ENCODE results near the gene MED25. TPM values are rescaled to one million over a fixed set of nuclear protein-coding genes. Genes with fewer than 3 reads are reported as not detected.

Gene MED25
- total RNA-seq, 1 experiment from 2014 or later, result 81.2 TPM

DNA sequence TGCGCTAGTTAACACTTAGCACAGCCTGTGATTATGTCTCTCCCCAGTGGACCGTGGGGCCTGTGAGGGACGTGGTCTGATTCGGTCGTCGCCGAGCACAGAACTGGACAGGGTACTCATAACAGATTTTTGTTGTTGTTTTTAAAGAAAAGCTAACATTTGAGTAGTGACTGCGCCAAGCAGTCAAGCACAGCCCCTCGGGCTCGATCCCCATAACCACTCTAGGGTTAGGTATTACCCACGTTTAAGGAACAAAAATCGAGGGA lies 32.1 kb downstream of the MED25 start:
- Mint-ChIP-seq H3K9me3 (peaks cover 10% of the 10 kb centered on the region), H3K4me1 (peaks cover 22% of the 10 kb centered on the region), H3K36me3 (peaks cover 21% of the 10 kb centered on the region), H3K27me3 (ENCODE audit: low read depth) (peaks cover 3% of the 10 kb centered on the region; the same call in 1 of the 2 replicates), H3K4me3 (peak overlapping the region; percentile 86), H3K27ac (peak overlapping the region; percentile 95)
- ATAC-seq, result no peak; the same call in 1 of the 2 replicates
- TF ChIP-seq TCF7 (CRISPR knock-in tag; IDR thresholded peaks at IDR 0.05; ENCODE audit: low read depth) (no peak), GABPB1 (CRISPR knock-in tag; IDR thresholded peaks at IDR 0.05) (no peak), ETV6 (CRISPR knock-in tag; IDR thresholded peaks at IDR 0.05) (no peak), NR3C1 (CRISPR knock-in tag; conservative IDR thresholded peaks at IDR 0.05; ENCODE audit: low read depth) (no peak), TEAD1 (CRISPR knock-in tag; IDR thresholded peaks at IDR 0.05) (no peak)
- TF ChIP-seq, protein P1, sequence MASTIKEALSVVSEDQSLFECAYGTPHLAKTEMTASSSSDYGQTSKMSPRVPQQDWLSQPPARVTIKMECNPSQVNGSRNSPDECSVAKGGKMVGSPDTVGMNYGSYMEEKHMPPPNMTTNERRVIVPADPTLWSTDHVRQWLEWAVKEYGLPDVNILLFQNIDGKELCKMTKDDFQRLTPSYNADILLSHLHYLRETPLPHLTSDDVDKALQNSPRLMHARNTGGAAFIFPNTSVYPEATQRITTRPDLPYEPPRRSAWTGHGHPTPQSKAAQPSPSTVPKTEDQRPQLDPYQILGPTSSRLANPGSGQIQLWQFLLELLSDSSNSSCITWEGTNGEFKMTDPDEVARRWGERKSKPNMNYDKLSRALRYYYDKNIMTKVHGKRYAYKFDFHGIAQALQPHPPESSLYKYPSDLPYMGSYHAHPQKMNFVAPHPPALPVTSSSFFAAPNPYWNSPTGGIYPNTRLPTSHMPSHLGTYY (CRISPR knock-in tag; IDR thresholded peaks at IDR 0.05), result no peak
- TF ChIP-seq, protein P2, sequence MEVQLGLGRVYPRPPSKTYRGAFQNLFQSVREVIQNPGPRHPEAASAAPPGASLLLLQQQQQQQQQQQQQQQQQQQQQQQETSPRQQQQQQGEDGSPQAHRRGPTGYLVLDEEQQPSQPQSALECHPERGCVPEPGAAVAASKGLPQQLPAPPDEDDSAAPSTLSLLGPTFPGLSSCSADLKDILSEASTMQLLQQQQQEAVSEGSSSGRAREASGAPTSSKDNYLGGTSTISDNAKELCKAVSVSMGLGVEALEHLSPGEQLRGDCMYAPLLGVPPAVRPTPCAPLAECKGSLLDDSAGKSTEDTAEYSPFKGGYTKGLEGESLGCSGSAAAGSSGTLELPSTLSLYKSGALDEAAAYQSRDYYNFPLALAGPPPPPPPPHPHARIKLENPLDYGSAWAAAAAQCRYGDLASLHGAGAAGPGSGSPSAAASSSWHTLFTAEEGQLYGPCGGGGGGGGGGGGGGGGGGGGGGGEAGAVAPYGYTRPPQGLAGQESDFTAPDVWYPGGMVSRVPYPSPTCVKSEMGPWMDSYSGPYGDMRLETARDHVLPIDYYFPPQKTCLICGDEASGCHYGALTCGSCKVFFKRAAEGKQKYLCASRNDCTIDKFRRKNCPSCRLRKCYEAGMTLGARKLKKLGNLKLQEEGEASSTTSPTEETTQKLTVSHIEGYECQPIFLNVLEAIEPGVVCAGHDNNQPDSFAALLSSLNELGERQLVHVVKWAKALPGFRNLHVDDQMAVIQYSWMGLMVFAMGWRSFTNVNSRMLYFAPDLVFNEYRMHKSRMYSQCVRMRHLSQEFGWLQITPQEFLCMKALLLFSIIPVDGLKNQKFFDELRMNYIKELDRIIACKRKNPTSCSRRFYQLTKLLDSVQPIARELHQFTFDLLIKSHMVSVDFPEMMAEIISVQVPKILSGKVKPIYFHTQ (CRISPR knock-in tag; IDR thresholded peaks at IDR 0.05), result no peak
- TF ChIP-seq, protein P3, sequence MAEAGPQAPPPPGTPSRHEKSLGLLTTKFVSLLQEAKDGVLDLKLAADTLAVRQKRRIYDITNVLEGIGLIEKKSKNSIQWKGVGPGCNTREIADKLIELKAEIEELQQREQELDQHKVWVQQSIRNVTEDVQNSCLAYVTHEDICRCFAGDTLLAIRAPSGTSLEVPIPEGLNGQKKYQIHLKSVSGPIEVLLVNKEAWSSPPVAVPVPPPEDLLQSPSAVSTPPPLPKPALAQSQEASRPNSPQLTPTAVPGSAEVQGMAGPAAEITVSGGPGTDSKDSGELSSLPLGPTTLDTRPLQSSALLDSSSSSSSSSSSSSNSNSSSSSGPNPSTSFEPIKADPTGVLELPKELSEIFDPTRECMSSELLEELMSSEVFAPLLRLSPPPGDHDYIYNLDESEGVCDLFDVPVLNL (CRISPR knock-in tag; IDR thresholded peaks at IDR 0.05; ENCODE audit: borderline replicate concordance, low read depth), result no peak
- TF ChIP-seq, protein P4, sequence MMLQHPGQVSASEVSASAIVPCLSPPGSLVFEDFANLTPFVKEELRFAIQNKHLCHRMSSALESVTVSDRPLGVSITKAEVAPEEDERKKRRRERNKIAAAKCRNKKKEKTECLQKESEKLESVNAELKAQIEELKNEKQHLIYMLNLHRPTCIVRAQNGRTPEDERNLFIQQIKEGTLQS (CRISPR knock-in tag; conservative IDR thresholded peaks at IDR 0.05), result no peak
- ChIA-PET POLR2A (interaction anchor here (0.8 to 2.6 kb wide), 9 partner anchors 11 to 104 kb away, joined by 3 to 13 read pairs (median 5); partner anchors contain the start of genes AKT1S1, AP2A1, FUZ and TBC1D17), CTCF (interaction anchor here (0.6 to 2.5 kb wide), 12 partner anchors 9 to 280 kb away, joined by 3 to 22 read pairs (median 3); partner anchors contain the start of gene FUZ)
- DNase-seq (ENCODE audit: low spot score), result no peak

DNA sequence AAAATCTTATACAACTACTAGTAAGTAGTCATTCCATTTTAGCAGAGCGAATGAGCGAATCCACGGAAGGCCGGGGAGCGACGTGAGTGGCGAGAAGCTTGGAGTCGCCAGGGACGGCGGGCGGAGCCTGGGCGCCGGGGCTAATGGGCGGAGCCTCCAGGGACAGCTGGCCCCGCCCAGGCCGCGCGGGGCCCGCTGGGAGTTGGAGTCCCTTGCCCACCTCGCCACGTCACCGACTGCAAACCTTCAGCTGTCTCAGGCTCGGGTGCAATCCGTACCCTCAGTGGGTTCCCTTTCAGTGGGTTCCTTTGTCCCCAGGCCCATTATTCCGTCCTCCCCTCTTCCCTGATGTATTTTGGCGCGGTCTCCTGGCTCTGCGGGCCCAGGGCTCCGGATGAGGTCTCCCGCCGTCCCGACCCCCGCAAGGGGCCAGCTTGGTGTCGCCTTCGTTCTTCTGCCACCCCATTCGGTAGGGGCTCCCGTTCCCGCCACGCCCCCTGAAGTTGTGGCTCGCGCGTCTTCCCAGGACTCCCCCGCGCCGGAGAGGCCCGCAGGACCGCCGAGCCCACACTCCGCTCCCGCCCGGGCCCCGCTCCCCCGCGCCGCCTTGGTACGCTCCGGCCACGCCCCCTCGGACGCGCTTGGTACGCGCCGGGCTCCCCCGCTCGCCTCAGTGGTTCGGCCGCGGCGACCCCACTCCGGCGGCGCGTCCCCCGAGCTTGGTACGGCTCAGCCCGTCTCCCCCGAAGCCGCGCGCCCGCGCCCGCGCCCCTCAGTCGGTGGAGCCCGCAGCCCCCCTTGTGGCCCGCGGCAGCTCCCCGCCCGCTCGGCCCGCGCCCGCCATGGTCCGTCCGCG lies 32.6 kb downstream of the MED25 start, which contains the start of gene PTOV1:
Gene PTOV1, plus strand, starts transcription at position 673 of the 856 bp plus-strand sequence.
- H3K36me3 Mint-ChIP-seq, result peaks cover 27% of the 10 kb centered on the region
- peaks cover 3% of the 10 kb centered on the region; the same call in 1 of the 2 replicates for H3K27me3 Mint-ChIP-seq (ENCODE audit: low read depth)
- H3K4me1 Mint-ChIP-seq, result peaks cover 22% of the 10 kb centered on the region
- ATAC-seq, result peak; percentile 81
- peaks cover 10% of the 10 kb centered on the region for H3K9me3 Mint-ChIP-seq
- H3K4me3 Mint-ChIP-seq, result peak within 1 kb of the TSS; percentile 86
- CTCF ChIA-PET, result interaction anchor here (0.6 to 2.5 kb wide), 13 partner anchors 8 to 280 kb away, joined by 3 to 22 read pairs (median 3); partner anchors contain the start of gene FUZ
- POLR2A ChIA-PET, result interaction anchor here (0.5 to 2.6 kb wide), 10 partner anchors 11 to 104 kb away, joined by 3 to 13 read pairs (median 6); partner anchors contain the start of genes AKT1S1, AP2A1, FUZ and TBC1D17
- peak; percentile 88 for DNase-seq (ENCODE audit: low spot score)
- H3K27ac Mint-ChIP-seq, result peak within 1 kb of the TSS; percentile 95
- TF ChIP-seq SP1 (CRISPR knock-in tag; conservative IDR thresholded peaks at IDR 0.05), result peak; percentile 98
- peak; percentile 34; the same call in 1 of the 2 replicates for TF ChIP-seq JUN (CRISPR knock-in tag; IDR thresholded peaks at IDR 0.05)
- TF ChIP-seq CREB1 (CRISPR knock-in tag; IDR thresholded peaks at IDR 0.05), result 0 out of 2 replicates have a peak, but pooled peaks have one; percentile 17
- no peak for TF ChIP-seq ATF1 (CRISPR knock-in tag; IDR thresholded peaks at IDR 0.05)
- TF ChIP-seq, protein P5, sequence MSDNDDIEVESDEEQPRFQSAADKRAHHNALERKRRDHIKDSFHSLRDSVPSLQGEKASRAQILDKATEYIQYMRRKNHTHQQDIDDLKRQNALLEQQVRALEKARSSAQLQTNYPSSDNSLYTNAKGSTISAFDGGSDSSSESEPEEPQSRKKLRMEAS (CRISPR knock-in tag; IDR thresholded peaks at IDR 0.05), result peak; percentile 40
- peak; percentile 66; the same call in 1 of the 2 replicates for TF ChIP-seq TCF7 (CRISPR knock-in tag; IDR thresholded peaks at IDR 0.05; ENCODE audit: low read depth)
- TF ChIP-seq JAZF1 (CRISPR knock-in tag; IDR thresholded peaks at IDR 0.05), result no peak
- TF ChIP-seq ZNF423 (CRISPR knock-in tag; IDR thresholded peaks at IDR 0.05), result peak; percentile 41; the same call in 1 of the 2 replicates
- TF ChIP-seq, protein P6, sequence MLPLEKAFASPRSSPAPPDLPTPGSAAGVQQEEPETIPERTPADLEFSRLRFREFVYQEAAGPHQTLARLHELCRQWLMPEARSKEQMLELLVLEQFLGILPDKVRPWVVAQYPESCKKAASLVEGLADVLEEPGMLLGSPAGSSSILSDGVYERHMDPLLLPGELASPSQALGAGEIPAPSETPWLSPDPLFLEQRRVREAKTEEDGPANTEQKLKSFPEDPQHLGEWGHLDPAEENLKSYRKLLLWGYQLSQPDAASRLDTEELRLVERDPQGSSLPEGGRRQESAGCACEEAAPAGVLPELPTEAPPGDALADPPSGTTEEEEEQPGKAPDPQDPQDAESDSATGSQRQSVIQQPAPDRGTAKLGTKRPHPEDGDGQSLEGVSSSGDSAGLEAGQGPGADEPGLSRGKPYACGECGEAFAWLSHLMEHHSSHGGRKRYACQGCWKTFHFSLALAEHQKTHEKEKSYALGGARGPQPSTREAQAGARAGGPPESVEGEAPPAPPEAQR (CRISPR knock-in tag; IDR thresholded peaks at IDR 0.05), result no peak
- no peak for TF ChIP-seq ESRRA (CRISPR knock-in tag; IDR thresholded peaks at IDR 0.05; ENCODE audit: borderline replicate concordance)
- TF ChIP-seq RORB (CRISPR knock-in tag; IDR thresholded peaks at IDR 0.05), result no peak
- peak; percentile 52; the same call in 1 of the 2 replicates for TF ChIP-seq FOXP1 (CRISPR knock-in tag; IDR thresholded peaks at IDR 0.05; ENCODE audit: borderline replicate concordance)
- TF ChIP-seq, protein P7, sequence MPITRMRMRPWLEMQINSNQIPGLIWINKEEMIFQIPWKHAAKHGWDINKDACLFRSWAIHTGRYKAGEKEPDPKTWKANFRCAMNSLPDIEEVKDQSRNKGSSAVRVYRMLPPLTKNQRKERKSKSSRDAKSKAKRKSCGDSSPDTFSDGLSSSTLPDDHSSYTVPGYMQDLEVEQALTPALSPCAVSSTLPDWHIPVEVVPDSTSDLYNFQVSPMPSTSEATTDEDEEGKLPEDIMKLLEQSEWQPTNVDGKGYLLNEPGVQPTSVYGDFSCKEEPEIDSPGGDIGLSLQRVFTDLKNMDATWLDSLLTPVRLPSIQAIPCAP (CRISPR knock-in tag; IDR thresholded peaks at IDR 0.05), result 0 out of 2 replicates have a peak, but pooled peaks have one; percentile 7
- no peak for TF ChIP-seq NR3C1 (CRISPR knock-in tag; conservative IDR thresholded peaks at IDR 0.05; ENCODE audit: low read depth)
- TF ChIP-seq ZNF396 (CRISPR knock-in tag; IDR thresholded peaks at IDR 0.05; ENCODE audit: borderline replicate concordance), result no peak
- TF ChIP-seq TP53 (CRISPR knock-in tag; IDR thresholded peaks at IDR 0.05), result no peak

All from WTC11 (cell line).